GM18526 (cell line): Measurements from ENCODE around the gene CHST8.

Experiments
- POLR2A ChIP-seq: IDR thresholded peaks from 3 replicates; pipeline ENCODE4 v1.6.1; 2011; ENCODE audit not compliant: insufficient read length; ENCODE audit errors: extremely low read depth

Gene CHST8

DNA sequence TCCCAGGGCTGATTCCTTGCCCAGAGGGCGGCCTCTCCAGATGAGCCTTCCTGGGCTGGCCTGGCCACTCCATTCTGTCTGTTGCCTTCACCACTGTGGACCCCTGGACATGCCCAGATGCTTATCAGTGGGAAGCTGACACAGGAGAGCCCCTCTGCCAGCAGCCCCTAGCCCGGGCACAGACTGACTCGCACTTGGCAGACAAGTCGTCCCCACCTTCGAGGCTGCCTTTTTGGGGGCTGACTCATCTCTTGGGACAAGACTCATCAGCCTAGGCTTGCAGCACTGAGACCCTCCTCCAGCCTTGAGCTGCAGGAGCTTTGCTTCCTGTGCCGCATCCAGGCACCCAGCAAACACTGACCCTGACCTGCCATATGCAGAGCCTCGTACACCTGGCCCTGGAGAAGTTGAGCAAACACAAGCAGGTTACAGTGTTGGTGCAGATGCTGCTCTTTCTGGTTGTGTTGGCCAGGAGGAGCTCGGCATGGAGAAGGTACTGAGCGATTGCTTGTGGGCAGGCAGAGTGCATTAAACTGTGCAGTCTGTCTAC lies 8.1 kb downstream of the CHST8 start:
- no peak for TF ChIP-seq POLR2A

DNA sequence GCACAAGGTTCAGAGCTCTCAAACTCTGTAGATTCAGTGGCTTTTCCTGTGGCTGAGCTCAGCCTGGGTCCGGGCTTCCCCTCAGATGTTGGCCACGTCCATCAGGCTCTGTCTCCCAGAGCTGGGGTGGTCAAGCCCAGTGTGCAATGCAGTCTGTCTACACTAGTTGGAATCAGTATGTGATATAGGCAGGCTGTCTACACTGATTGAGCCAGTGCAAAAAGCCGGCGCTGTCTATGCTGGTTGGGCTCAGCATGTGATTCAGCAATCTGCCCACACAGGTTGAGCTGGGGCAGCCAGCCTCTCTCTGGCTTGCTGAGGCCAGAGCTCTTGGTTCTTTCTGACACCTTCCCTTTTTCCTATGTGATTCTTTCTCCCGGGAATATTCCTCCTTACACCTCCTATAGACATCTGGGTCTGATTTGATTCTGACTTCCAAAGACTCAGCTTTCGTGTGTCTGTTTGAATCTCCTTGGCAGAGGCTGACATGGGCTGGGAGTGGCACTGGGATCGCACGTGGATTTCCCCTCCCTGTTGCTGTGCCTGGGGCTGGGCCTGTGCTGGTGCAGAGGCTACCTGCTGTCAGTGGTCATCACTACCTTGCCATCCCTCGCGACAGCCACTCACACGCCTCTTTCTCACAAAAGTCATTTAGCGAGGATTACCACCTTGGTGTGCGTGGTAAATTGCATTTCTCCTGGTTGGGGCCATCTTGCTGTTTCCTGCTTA lies 9.3 kb downstream of the CHST8 start:
- TF ChIP-seq POLR2A = no peak

DNA sequence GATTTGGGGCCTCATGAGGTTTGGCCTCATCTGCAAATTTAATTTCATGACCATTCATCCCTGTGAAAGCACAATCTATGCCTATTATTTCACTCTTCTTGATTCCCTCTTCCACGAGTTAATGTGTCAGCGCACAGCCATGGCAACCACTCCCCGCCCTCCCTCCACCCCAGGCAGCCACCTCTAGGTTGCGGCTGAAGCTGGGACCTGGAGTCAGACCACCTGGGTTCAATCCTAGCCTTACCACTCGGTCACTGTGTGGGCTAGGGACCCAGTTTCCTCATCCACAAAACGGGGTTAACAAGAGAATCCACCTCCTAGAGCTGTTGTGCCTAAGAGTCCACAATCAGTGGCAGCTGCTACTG lies 9.8 kb downstream of the CHST8 start:
- no peak for TF ChIP-seq POLR2A

DNA sequence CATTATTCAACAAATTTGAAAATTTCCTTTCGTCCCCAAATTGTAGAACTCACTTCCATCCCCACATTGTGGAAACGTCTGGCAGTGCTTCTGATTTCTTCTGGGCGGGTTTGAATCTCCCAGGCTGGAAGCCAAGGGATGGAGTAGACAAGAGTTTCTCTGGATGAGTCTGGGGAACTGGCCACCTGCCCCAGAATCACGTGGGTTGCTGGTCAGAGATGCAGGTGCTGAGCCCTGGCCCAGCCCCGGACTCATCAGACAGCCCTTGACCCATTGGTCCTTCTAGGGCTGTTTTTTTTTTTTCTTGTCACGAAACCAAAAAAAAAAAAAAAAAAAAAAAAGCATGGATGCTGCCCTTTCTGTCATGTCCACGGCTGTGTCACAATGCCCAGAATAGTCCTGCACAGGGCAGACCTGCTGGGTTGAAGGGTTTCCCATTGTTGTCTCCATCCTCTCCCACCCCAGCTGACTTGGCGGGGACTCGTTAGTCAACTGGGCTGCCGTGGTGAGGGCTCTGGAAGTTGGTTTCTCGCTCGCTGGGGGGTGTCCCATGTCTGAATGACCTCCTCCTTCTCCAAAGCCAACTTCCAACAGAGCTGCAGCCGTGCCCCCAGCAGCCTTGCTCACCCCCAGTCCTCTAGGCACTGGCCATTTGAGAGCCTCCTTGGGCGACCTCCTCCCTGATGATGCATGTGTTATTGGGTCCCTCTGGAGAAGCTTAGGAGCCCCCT lies 12.8 kb downstream of the CHST8 start:
- no peak for TF ChIP-seq POLR2A

DNA sequence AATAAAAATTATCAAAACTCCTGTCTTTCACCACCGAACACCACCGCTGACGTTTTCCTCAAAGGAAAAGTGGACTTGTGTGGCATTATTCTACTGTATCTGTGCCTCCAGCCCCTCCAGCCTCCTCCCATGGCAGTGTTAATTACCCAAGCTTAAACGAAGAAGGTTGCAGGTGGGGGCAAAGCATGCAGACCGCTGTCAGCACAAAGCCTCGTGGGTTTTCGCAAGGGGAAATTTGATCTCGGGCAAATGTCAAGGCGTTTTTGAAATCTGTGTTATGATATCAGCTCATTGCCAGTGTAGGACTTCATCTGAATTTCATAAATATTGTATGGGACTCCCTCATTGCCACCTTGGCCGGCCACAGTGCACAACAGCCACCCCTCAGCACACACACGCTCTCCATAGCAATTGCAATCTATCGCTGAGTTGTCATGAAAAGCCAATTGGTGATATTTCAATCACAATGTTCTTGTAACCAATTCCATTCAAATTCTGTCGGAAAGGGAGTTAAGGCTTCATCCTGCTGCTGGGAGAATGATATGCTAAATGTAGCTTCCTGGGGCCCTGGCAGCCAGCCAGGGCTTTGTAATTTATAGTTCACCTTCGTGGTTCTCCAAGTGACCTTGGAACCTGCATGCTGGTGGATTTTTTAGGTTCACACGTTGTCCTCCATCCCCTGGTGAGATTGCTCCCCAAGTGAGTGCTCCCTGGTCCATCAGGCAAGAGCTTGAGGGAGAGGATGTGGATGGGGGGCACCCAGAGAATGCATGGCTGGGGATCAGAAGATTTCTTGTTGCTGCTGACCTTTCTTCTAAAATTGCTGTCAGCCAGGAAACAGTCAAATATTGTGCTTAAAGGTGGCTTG lies 16.6 kb downstream of the CHST8 start:
- TF ChIP-seq POLR2A = no peak

DNA sequence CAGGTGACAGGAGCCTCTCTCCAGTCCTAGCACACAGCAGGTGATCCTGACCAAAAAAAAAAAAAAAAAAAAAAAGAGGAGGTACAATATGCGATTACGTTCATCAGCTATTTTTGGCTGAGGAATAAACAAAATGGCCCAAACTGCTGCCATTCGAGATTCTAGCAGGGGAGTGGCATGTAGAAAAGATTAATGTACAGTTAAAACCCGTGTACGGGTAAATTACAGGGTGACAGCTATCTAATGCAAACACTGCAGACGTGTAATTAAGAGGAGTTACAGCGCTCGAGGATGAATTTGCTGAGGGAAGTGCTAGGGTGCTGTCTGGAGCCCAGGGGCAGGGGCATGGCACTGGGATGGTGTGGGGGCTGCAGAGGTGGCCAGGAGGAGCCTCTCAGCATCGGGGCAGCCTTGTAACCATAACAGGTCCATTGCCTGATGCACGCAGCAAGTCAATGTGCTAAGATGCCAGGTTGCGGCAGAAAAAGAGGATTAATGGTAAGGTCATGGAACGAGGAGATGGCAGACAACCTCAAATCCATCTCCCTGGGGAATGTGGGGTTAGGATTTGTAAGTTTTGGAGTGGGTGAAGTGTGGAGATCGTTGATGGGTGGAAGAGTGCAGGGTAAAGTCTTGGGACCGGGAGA lies 17.4 kb downstream of the CHST8 start:
- TF ChIP-seq POLR2A = no peak

DNA sequence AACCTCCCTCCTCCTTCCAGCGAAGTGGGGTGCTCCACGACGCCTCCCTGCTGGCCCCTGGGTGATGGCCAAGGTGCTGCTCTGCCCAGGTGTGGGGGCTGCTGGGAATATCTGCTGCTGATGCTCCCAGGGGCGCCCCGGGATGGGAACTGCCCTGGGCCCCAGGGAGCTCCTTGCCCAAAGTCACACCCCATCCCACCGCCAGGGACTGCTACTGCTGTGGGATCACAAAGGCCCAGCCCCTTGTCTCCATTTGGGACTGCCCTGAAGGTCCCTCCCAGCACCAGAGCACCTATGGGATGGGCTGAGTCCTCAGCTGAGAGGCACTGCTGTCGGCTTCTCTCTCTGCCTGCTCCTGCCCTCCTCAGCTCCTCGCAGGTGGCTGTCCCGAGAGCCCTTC lies 19.0 kb downstream of the CHST8 start:
- no peak for TF ChIP-seq POLR2A

DNA sequence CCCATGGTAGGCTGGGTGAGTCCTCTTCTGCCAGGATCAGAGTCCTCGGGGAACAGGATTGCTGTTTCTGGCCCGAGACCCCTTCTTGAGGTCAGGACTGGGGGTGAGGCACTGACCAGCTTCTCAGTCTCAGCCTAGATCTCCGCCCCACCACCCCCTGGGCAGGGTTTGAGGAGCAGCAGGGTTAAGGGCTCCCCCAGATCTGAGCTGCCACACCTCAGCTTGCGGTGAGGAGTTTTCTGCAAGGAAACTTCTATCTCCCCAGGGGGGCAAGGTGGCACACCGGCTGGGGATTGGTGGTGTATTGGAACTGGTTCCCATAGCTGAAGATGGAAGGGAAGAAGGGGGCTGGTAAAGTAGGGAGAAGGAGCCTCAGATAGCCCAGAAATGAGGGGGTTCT lies 19.5 kb downstream of the CHST8 start:
- no peak for TF ChIP-seq POLR2A

DNA sequence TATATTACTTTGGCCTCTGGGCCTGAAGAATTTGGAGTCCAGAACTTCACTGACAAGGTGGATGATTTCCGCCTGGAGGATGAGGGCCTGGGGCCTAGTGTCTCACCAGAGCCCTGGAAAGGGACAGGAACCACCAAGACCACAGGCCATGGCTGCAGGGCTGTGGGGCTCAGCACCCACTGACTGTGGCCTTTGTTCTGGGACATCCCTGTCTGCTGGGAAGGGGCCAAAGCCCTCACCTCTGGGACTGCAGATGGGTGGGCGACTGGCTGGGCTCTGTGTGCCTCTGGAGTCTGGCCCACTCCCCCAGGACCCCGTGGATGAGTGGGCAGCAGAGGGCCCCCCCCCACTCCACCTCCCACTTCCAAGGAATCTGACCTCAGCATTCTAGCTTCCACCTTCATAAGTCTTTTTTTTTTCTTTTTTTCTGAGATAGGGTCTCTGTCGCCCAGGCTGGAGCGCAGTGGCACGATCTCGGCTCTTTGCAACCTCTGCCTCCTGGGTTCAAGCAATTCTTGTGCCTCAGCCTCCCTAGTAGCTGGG lies 20.3 kb downstream of the CHST8 start:
- TF ChIP-seq POLR2A = no peak

DNA sequence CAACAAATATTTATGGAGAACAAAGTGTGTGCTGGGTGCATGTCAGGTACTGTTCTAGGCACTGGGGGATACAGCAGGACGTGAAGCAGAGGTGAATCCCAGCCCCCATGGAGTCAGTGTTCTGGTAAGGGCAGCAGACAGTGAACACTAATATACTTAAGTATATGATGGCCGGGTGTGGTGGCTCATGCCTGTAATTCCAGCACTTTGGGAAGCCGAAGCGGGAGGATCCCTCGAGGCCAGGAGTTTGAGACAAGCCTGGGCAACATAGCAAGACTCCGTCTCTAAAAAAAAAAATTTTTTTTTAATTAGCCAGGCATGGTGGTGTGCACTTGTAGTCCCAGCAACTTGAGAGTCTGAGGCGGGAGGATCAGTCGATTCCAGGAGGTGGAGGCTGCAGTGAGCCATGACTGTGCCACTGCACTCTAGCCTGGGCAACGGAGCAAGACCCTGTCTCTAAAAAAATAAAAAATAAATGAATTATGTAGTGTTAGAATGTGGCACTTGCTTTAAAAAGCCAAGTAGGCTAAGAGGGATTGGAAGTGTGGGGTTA lies 22.6 kb downstream of the CHST8 start:
- no peak for TF ChIP-seq POLR2A

DNA sequence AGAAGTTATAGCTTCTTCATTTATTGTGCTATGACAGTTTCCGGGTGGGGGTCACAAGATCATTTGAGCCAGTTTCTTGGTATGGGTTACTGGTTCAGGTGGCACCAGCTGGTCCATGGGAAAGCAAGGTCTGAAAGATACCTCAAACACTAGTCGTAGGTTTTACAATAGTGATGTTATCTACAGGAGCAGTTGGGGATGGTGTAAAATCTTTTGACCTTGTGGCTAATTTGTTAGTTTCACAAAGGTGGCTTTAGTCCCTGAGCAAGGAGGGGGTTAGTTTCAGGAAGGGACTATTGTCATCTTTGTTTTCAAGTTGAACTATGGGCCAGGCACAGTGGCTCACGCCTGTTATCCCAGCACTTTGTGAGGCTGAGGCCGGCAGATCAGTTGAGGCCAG lies 24.6 kb downstream of the CHST8 start:
- TF ChIP-seq POLR2A = no peak

DNA sequence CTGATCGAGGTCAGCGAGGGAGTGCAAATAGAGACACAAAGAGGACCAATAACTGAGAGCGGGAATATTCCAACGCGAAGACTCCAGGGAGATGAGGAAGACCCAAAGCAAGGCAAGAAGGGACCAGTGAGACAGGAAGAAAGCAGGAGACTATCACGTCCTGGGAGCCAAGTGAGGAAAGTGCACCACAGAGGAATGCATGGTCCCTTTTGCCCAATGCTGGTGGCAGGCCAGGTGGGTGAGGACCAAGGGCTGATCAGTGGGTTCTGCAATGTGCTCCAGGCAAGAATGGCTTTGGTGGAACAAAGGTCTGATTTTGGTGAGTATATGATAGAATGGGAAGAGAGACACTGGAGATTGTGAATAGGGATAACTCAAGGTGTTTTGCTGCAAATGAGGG lies 25.4 kb downstream of the CHST8 start:
- TF ChIP-seq POLR2A = no peak

DNA sequence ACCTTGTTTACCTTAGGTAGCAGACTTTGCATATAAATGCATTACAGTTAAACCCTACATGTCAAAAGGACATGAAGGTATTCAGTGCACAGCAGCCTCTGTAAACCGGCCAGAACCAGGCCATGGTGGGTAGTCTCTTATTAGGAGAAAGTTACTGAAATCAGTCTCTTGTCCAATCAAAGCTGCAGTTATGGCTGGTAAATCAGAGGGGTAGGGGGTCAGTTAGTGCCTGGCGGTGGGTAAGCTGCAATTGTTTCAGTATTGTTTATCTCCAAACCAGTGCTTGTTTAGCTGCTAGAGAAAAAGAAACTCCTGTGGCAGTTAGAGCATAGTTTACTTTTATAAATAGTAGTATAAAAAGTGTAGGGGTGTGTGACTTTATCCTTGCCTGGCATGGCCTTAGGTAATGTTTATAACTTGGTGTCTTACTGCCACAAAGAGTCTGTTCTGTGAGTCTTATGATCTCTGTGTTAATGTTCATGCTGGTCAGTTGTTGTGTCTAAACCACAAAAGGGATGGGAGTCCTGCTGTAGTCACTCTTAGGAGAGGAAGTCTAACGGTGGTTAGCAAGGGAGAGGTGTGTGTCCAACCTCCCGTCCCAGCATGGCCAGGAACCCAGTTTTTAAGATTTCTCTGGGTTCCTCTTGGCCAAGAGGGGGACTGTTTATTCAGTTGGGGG lies 28.0 kb downstream of the CHST8 start:
- no peak for TF ChIP-seq POLR2A

DNA sequence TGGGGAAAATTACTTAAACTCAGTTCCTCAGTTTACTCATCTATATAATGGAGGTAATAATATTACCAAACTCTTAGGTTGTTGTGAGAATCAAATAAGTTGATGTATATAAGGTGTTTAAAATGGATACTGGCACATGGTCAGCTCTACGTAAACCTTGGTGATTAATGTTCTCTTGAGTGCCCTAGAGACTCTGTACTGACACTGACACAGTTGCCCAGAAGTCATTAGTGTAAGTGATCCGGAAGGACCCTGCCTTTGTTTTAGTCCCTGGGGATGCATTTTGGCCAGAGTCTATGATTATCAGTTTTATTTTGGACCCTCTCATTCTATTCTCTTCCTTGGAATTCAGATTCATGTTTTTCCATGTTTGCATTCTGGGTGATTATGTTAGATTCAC lies 31.9 kb downstream of the CHST8 start:
- TF ChIP-seq POLR2A = no peak
